HG02678 (cell line): ENCODE data around the gene TXNIP.

ENCODE experiments used
- ATAC-seq: cut with Tn5 transposase; IDR thresholded peaks from one replicate; pipeline ENCODE4 v1.9.1; 2021; ENCODE audit warnings: mild to moderate bottlenecking, moderate library complexity; ENCODE audit not compliant: unreplicated experiment

The TXNIP gene

DNA sequence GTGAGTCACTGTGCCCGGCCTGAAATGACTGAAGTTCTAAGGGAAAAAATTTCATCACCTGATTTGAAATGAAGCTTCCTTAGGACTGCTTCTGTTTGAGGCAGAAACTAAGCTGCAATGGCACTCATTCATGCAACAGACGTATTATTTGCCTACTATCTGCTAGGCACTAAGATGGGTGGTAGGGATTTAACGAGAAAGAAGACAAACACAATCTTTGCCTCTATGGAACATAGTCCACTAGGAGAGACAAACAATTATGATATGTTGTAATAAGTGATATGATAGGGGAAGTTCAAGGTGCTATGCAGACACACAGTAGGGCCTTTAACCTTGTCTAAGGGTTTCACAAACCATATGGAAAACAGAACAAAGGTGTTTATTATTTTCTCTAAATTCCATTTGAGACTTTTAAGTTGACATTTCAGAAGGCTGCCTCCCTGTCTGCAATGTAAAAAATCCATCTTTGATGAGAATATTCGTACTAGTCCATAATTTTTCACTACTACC lies 49.8 kb downstream of the TXNIP start:
- ATAC-seq, result no peak

DNA sequence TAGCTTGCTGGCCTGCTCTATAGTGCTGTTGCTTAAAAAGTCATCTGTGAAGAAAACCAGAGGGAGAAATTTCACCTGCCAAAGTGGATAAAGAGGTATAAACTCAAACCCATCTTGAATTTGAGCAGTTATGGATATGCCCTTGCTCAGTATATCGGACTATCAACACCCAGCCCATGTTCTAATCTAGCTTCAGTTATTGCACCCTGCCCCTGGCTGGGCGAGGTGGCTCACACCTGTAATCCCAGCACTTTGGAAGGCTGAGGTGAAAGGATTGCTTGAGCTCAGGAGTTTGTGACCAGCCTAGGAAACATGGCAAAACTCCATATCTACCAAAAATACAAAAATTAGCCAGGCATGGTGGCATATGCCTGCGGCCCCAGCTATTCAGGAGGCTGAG lies 51.8 kb downstream of the TXNIP start:
- no peak for ATAC-seq

DNA sequence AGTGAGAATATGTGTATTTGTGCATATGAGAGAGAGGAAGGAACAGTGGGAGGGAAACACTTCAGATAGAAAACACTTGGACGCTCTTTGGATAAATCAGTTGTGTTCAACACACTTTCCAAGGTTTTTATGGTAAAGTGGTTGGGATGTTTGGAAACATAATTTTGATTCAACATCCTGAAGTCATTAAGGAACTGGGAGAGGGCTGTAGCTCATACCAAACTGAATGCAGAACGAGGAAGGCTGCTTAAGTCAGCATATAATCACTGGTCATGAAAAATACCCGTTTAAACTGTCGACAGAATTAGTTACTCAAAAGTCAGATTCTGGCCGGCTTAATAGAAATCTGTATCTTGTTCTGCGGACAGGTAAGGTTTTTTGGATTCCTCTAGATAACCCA lies 53.5 kb downstream of the TXNIP start:
- ATAC-seq, result no peak
